GM23338 (cell line): ENCODE measurements around the gene TRIM61. TPM values are rescaled to one million over a fixed set of nuclear protein-coding genes. Genes with fewer than 3 reads are reported as not detected.

Experiments used
- ATAC-seq: fragments of 200-7000 bp; cut with Tn5 transposase; 3 replicates; pipeline ENCODE4 v1.9.1; 2020
- DNase-seq: peaks from one replicate; pipeline ENCODE4 v3.0.0-alpha.2; 2015; ENCODE audit warnings: low spot score
- H2AFZ ChIP-seq: fragments of 200-600 bp; sonication (generic); 2 replicates; pipeline ENCODE4 v1.8.0; 2016; ENCODE audit warnings: antibody characterized with exemption, mild to moderate bottlenecking, moderate library complexity
- H3F3A ChIP-seq: fragments of 200-600 bp; sonication (generic); replicated peaks from 2 replicates; pipeline ENCODE4 v1.8.0; 2017; ENCODE audit warnings: antibody characterized with exemption, mixed run types, low read depth
- H3K27ac ChIP-seq: fragments of 200-600 bp; sonication (generic); 2 replicates; pipeline ENCODE4 v1.6.1; 2016; ENCODE audit warnings: low read depth
- H3K27me3 ChIP-seq: fragments of 200-600 bp; sonication (generic); 2 replicates; pipeline ENCODE4 v1.8.0; 2016; ENCODE audit warnings: mild to moderate bottlenecking, mixed run types, moderate library complexity; ENCODE audit not compliant: insufficient read depth
- H3K36me3 ChIP-seq: fragments of 200-600 bp; sonication (generic); 2 replicates; pipeline ENCODE4 v1.8.0; 2016; ENCODE audit warnings: mild to moderate bottlenecking; ENCODE audit not compliant: insufficient read depth
- H3K4me1 ChIP-seq: fragments of 200-600 bp; sonication (generic); 2 replicates; pipeline ENCODE4 v1.8.0; 2016; ENCODE audit warnings: mild to moderate bottlenecking, moderate library complexity; ENCODE audit not compliant: insufficient read depth
- H3K4me2 ChIP-seq: fragments of 200-600 bp; sonication (generic); 2 replicates; pipeline ENCODE4 v1.7.1; 2017; ENCODE audit warnings: mixed run types
- H3K4me3 ChIP-seq: fragments of 200-600 bp; sonication (generic); 2 replicates; pipeline ENCODE4 v1.6.1; 2016; ENCODE audit warnings: mixed run types
- H3K79me2 ChIP-seq: fragments of 200-600 bp; sonication (generic); replicated peaks from 2 replicates; pipeline ENCODE4 v1.8.0; 2017; ENCODE audit warnings: mild to moderate bottlenecking; ENCODE audit not compliant: insufficient read depth
- H3K9me2 ChIP-seq: fragments of 200-600 bp; sonication (generic); 2 replicates; pipeline ENCODE4 v1.8.0; 2017; ENCODE audit not compliant: insufficient read depth
- H4K20me1 ChIP-seq: fragments of 200-600 bp; sonication (generic); replicated peaks from 2 replicates; pipeline ENCODE4 v1.8.0; 2017; ENCODE audit warnings: mild to moderate bottlenecking; ENCODE audit not compliant: insufficient read depth
- H3K27ac Mint-ChIP-seq: 2 replicates; pipeline ENCODE4 v1.8.0; 2020; ENCODE audit warnings: inconsistent platforms, mild to moderate bottlenecking, moderate library complexity, mixed read lengths
- H3K27me3 Mint-ChIP-seq: 3 replicates; pipeline ENCODE4 v1.8.0; 2022; ENCODE audit warnings: low read depth, mild to moderate bottlenecking, moderate library complexity, mixed read lengths, inconsistent platforms; ENCODE audit not compliant: insufficient read depth, poor library complexity
- H3K36me3 Mint-ChIP-seq: 3 replicates; pipeline ENCODE4 v1.8.0; 2021; ENCODE audit warnings: low read depth, mild to moderate bottlenecking, inconsistent platforms, moderate library complexity, mixed read lengths
- H3K4me1 Mint-ChIP-seq: 3 replicates; pipeline ENCODE4 v1.8.0; 2020; ENCODE audit warnings: mild to moderate bottlenecking, inconsistent platforms, mixed read lengths
- H3K4me3 Mint-ChIP-seq: 3 replicates; pipeline ENCODE4 v1.8.0; 2021; ENCODE audit warnings: moderate library complexity, mild to moderate bottlenecking, inconsistent platforms, mixed read lengths
- H3K9me3 Mint-ChIP-seq: 3 replicates; pipeline ENCODE4 v1.8.0; 2020; ENCODE audit warnings: moderate library complexity, mild to moderate bottlenecking, inconsistent platforms, mixed read lengths
- CREB1 ChIP-seq: fragments of 250-450 bp; sonication (Bioruptor Pico); IDR thresholded peaks from 2 replicates; pipeline ENCODE4 v1.5.0; 2020; ENCODE audit warnings: low read depth, mild to moderate bottlenecking, moderate library complexity
- CTCF ChIP-seq, 2 experiments: fragments of 200-600 bp in 1 of 2; sonication (generic) in 1 of 2; conservative IDR thresholded peaks; 2 replicates each; pipeline versions ENCODE4 v1.5.1 to v1.6.1; 2016 to 2017; ENCODE audit warnings: antibody characterized with exemption in 2 of 2, low read depth in 2 of 2, mild to moderate bottlenecking in 2 of 2, moderate library complexity in 1 of 2
- ETS1 ChIP-seq: IDR thresholded peaks from 2 replicates; pipeline ENCODE4 v1.6.1; 2016; ENCODE audit warnings: antibody characterized with exemption
- EZH2 ChIP-seq: fragments of 200-600 bp; sonication (generic); IDR thresholded peaks from one replicate; pipeline ENCODE4 v1.8.0; 2017; ENCODE audit warnings: antibody characterized with exemption, mild to moderate bottlenecking, low read depth; ENCODE audit not compliant: unreplicated experiment
- EZH2phosphoT487 ChIP-seq: fragments of 200-600 bp; sonication (generic); IDR thresholded peaks from one replicate; pipeline ENCODE4 v1.8.1; 2018; ENCODE audit warnings: antibody characterized with exemption; ENCODE audit not compliant: unreplicated experiment
- JUNB ChIP-seq: IDR thresholded peaks from one replicate; pipeline ENCODE4 v1.6.1; 2016; ENCODE audit warnings: antibody characterized with exemption; ENCODE audit not compliant: unreplicated experiment
- NANOG ChIP-seq: IDR thresholded peaks from 2 replicates; pipeline ENCODE4 v1.6.1; 2016; ENCODE audit warnings: antibody characterized with exemption, borderline replicate concordance
- POLR2AphosphoS5 ChIP-seq: IDR thresholded peaks from 2 replicates; pipeline ENCODE4 v1.6.1; 2016; ENCODE audit warnings: antibody characterized with exemption, low read depth
- REST ChIP-seq: IDR thresholded peaks from one replicate; pipeline ENCODE4 v1.6.1; 2018; ENCODE audit warnings: antibody characterized with exemption; ENCODE audit not compliant: unreplicated experiment
- STAT1 ChIP-seq: IDR thresholded peaks from one replicate; pipeline ENCODE4 v1.6.1; 2016; ENCODE audit warnings: antibody characterized with exemption; ENCODE audit not compliant: unreplicated experiment
- ZNF114 ChIP-seq: fragments of 250-450 bp; sonication (Bioruptor Pico); IDR thresholded peaks from 2 replicates; pipeline ENCODE4 v1.5.0; 2020; ENCODE audit warnings: mild to moderate bottlenecking, moderate library complexity
- ZNF331 ChIP-seq: fragments of 250-450 bp; sonication (Bioruptor Pico); IDR thresholded peaks from 2 replicates; pipeline ENCODE4 v1.5.0; 2020; ENCODE audit warnings: low read depth, mild to moderate bottlenecking, moderate library complexity
- polyA plus RNA-seq: library from polyadenylated mRNA; unstranded; fragments of >200 nt; fragmentation: Nextera tagmentation; extraction: Ambion mirVana; gene quantifications from 2 replicates; pipeline ENCODE4 v1.2.1, GENCODE V29; 2016
- total RNA-seq: library from RNA; depleted of rRNA; stranded (reverse); fragments of >200 nt; shearing (Covaris generic); gene quantifications from 2 replicates; pipeline ENCODE4 v1.2.3, GENCODE V29; 2014
- TF ChIP-seq, protein P1 (sequence below): fragments of 250-450 bp; sonication (Bioruptor Pico); IDR thresholded peaks from 2 replicates; pipeline ENCODE4 v1.5.0; 2020; ENCODE audit warnings: mild to moderate bottlenecking, moderate library complexity

Gene TRIM61
- total and polyA plus RNA-seq, 2 experiments from 2014 or later: 0.38 TPM; not detected in 1

GRCh38 chr4:164937576-164938270 is 39.7 kb downstream of the TRIM61 start:
- TF ChIP-seq REST (no peak), ZNF114 (CRISPR knock-in tag) (no peak), ETS1 (no peak), POLR2AphosphoS5 (no peak), EZH2 (no peak), EZH2phosphoT487 (no peak), CREB1 (CRISPR knock-in tag) (no peak), CTCF (conservative IDR thresholded peaks at IDR 0.05; ENCODE audit: low read depth in 2 of 2) (peak; percentile 51 to 72), ZNF331 (CRISPR knock-in tag) (no peak), STAT1 (no peak), JUNB (no peak), NANOG (no peak)
- TF ChIP-seq, protein P1, sequence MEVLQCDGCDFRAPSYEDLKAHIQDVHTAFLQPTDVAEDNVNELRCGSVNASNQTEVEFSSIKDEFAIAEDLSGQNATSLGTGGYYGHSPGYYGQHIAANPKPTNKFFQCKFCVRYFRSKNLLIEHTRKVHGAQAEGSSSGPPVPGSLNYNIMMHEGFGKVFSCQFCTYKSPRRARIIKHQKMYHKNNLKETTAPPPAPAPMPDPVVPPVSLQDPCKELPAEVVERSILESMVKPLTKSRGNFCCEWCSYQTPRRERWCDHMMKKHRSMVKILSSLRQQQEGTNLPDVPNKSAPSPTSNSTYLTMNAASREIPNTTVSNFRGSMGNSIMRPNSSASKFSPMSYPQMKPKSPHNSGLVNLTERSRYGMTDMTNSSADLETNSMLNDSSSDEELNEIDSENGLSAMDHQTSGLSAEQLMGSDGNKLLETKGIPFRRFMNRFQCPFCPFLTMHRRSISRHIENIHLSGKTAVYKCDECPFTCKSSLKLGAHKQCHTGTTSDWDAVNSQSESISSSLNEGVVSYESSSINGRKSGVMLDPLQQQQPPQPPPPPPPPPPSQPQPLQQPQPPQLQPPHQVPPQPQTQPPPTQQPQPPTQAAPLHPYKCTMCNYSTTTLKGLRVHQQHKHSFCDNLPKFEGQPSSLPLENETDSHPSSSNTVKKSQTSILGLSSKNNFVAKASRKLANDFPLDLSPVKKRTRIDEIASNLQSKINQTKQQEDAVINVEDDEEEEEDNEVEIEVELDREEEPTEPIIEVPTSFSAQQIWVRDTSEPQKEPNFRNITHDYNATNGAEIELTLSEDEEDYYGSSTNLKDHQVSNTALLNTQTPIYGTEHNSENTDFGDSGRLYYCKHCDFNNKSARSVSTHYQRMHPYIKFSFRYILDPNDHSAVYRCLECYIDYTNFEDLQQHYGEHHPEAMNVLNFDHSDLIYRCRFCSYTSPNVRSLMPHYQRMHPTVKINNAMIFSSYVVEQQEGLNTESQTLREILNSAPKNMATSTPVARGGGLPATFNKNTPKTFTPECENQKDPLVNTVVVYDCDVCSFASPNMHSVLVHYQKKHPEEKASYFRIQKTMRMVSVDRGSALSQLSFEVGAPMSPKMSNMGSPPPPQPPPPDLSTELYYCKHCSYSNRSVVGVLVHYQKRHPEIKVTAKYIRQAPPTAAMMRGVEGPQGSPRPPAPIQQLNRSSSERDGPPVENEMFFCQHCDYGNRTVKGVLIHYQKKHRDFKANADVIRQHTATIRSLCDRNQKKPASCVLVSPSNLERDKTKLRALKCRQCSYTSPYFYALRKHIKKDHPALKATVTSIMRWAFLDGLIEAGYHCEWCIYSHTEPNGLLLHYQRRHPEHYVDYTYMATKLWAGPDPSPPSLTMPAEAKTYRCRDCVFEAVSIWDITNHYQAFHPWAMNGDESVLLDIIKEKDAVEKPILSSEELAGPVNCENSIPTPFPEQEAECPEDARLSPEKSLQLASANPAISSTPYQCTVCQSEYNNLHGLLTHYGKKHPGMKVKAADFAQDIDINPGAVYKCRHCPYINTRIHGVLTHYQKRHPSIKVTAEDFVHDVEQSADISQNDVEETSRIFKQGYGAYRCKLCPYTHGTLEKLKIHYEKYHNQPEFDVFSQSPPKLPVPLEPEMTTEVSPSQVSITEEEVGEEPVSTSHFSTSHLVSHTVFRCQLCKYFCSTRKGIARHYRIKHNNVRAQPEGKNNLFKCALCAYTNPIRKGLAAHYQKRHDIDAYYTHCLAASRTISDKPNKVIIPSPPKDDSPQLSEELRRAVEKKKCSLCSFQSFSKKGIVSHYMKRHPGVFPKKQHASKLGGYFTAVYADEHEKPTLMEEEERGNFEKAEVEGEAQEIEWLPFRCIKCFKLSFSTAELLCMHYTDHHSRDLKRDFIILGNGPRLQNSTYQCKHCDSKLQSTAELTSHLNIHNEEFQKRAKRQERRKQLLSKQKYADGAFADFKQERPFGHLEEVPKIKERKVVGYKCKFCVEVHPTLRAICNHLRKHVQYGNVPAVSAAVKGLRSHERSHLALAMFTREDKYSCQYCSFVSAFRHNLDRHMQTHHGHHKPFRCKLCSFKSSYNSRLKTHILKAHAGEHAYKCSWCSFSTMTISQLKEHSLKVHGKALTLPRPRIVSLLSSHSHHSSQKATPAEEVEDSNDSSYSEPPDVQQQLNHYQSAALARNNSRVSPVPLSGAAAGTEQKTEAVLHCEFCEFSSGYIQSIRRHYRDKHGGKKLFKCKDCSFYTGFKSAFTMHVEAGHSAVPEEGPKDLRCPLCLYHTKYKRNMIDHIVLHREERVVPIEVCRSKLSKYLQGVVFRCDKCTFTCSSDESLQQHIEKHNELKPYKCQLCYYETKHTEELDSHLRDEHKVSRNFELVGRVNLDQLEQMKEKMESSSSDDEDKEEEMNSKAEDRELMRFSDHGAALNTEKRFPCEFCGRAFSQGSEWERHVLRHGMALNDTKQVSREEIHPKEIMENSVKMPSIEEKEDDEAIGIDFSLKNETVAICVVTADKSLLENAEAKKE (CRISPR knock-in tag): peak; percentile 10; the same call in 1 of the 2 replicates
- peaks cover 16% of the 10 kb centered on the region for H3K4me1 ChIP-seq
- no peaks in the 10 kb centered on the region for H3K9me3 Mint-ChIP-seq
- H3K79me2 ChIP-seq: no peaks in the 10 kb centered on the region
- peak overlapping the region; percentile 12; the same call in 1 of the 2 replicates for H3K4me2 ChIP-seq
- peak overlapping the region; percentile 12; the same call in 1 of the 2 replicates for H2AFZ ChIP-seq
- H3K4me3 Mint-ChIP-seq: no peak overlapping the region
- peak; percentile 85 for ATAC-seq
- H3K27me3 Mint-ChIP-seq: peaks cover 3% of the 10 kb centered on the region
- H3K27ac ChIP-seq: no peak overlapping the region
- no peaks in the 10 kb centered on the region for H3K36me3 ChIP-seq
- no peaks in the 10 kb centered on the region for H3F3A ChIP-seq
- no peaks in the 10 kb centered on the region for H4K20me1 ChIP-seq
- DNase-seq: peak; percentile 60
- H3K27me3 ChIP-seq: no peaks in the 10 kb centered on the region
- no peaks in the 10 kb centered on the region for H3K36me3 Mint-ChIP-seq
- H3K4me1 Mint-ChIP-seq: peaks cover 26% of the 10 kb centered on the region
- H3K27ac Mint-ChIP-seq: no peak overlapping the region
- H3K9me2 ChIP-seq: 0 out of 2 replicates have a peak, but pooled peaks cover 2% of the 10 kb centered on the region
- no peak overlapping the region for H3K4me3 ChIP-seq
